PC-3 (cell line): ENCODE results near the gene FN1. TPM values are rescaled to one million over a fixed set of nuclear protein-coding genes. Genes with fewer than 3 reads are reported as not detected.

ENCODE experiments used
- ATAC-seq: fragments of 200-7000 bp; cut with Tn5 transposase; 2 replicates; pipeline ENCODE4 v1.9.1; 2020; ENCODE audit warnings: mild to moderate bottlenecking, moderate library complexity
- Bru-seq: library from RNA; stranded (reverse); fragments of 400-500 nt; gene quantifications from one replicate; lab custom pipeline; 2021; lab: Mats Ljungman, UMichigan
- BruChase-seq, 2 experiments: library from RNA; stranded (reverse); fragments of 400-500 nt; gene quantifications; one replicate each; lab custom pipeline; 2021; lab: Mats Ljungman, UMichigan
- BruUV-seq: library from RNA; stranded (reverse); fragments of 400-500 nt; replicated peaks from 2 replicates; lab custom pipeline; 2021; lab: Mats Ljungman, UMichigan
- CTCF ChIA-PET: fragments of 300-600 bp; sonication (Branson Sonifier 250); formaldehyde crosslinking; loops from one replicate; lab custom pipeline; 2022; ENCODE audit warnings: antibody characterized with exemption; lab: Charles Lee
- POLR2A ChIA-PET: fragments of 300-600 bp; sonication (Branson Sonifier 250); formaldehyde crosslinking; loops from one replicate; lab custom pipeline; 2022; ENCODE audit warnings: antibody characterized with exemption; ENCODE audit not compliant: unreplicated experiment; lab: Charles Lee
- DNase-seq: peaks from one replicate; pipeline ENCODE4 v3.0.0-alpha.2; 2015
- H2AFZ ChIP-seq: fragments of 300-600 bp; sonication (generic); 2 replicates; pipeline ENCODE4 v1.6.0; 2016; ENCODE audit warnings: antibody characterized with exemption, low read length
- H3F3A ChIP-seq: fragments of 300-600 bp; sonication (generic); one replicate; pipeline ENCODE4 v1.6.0; 2017; ENCODE audit warnings: antibody characterized with exemption, low read length, control low read depth, mild to moderate bottlenecking; ENCODE audit not compliant: unreplicated experiment
- H3K27ac ChIP-seq: fragments of 300-600 bp; sonication (generic); 2 replicates; pipeline ENCODE4 v1.5.1; 2016; ENCODE audit warnings: mild to moderate bottlenecking, low read length
- H3K27me3 ChIP-seq: fragments of 300-600 bp; sonication (generic); 2 replicates; pipeline ENCODE4 v1.6.1; 2016; ENCODE audit warnings: low read length, mixed read lengths
- H3K36me3 ChIP-seq: fragments of 300-600 bp; sonication (generic); 2 replicates; pipeline ENCODE4 v1.6.1; 2016; ENCODE audit warnings: low read depth, mixed run types, low read length, mixed read lengths
- H3K4me1 ChIP-seq: fragments of 300-600 bp; sonication (generic); 2 replicates; pipeline ENCODE4 v1.5.1; 2016; ENCODE audit warnings: low read length; ENCODE audit not compliant: insufficient read depth
- H3K4me2 ChIP-seq: fragments of 300-600 bp; sonication (generic); 2 replicates; pipeline ENCODE4 v1.6.0; 2016; ENCODE audit warnings: low read length
- H3K4me3 ChIP-seq: fragments of 300-600 bp; sonication (generic); 2 replicates; pipeline ENCODE4 v1.5.1; 2016; ENCODE audit warnings: mild to moderate bottlenecking, low read length, mixed read lengths
- H3K79me2 ChIP-seq: fragments of 300-600 bp; sonication (generic); 2 replicates; pipeline ENCODE4 v1.6.1; 2017; ENCODE audit warnings: low read length, mixed read lengths
- H3K9ac ChIP-seq: fragments of 300-600 bp; sonication (generic); 2 replicates; pipeline ENCODE4 v1.6.0; 2016; ENCODE audit warnings: mild to moderate bottlenecking, low read length
- H3K9me2 ChIP-seq: fragments of 300-600 bp; sonication (generic); replicated peaks from 2 replicates; pipeline ENCODE4 v1.6.1; 2016; ENCODE audit warnings: mixed run types, low read length, mixed read lengths
- H3K9me3 ChIP-seq: fragments of 300-600 bp; sonication (generic); 2 replicates; pipeline ENCODE4 v1.6.1; 2016; ENCODE audit warnings: low read length, mixed read lengths
- H4K20me1 ChIP-seq: fragments of 300-600 bp; sonication (generic); 2 replicates; pipeline ENCODE4 v1.6.1; 2016; ENCODE audit warnings: low read length, mixed read lengths
- EZH2 ChIP-seq: fragments of 300-600 bp; sonication (generic); IDR thresholded peaks from one replicate; pipeline ENCODE4 v1.6.1; 2017; ENCODE audit warnings: antibody characterized with exemption, mild to moderate bottlenecking, low read length; ENCODE audit not compliant: unreplicated experiment
- EZH2phosphoT487 ChIP-seq: fragments of 300-600 bp; sonication (generic); IDR thresholded peaks from 2 replicates; pipeline ENCODE4 v1.6.1; 2018; ENCODE audit warnings: mild to moderate bottlenecking, antibody characterized with exemption, low read length, borderline replicate concordance
- intact Hi-C: fragments of 100-400 bp; cut with micrococcal nuclease; formaldehyde crosslinking; loops from 2 replicates; pipeline ENCODE4 v1.9.0; 2023
- long read RNA-seq: library from polyadenylated mRNA; unstranded; transcript quantifications from one replicate; pipeline ENCODE4 v2.0.0, GENCODE V29; 2021; ENCODE audit not compliant: unreplicated experiment
- total RNA-seq: library from RNA; depleted of rRNA; stranded (reverse); fragments of >200 nt; gene quantifications from 2 replicates; pipeline ENCODE4 v1.2.3, GENCODE V29; 2014; rRNA removed
- TF ChIP-seq, protein P1 (sequence below): fragments of 300-600 bp; sonication (generic); conservative IDR thresholded peaks from 2 replicates; pipeline ENCODE4 v1.5.1; 2017; ENCODE audit warnings: antibody characterized with exemption, low read depth, mild to moderate bottlenecking, low read length

Gene FN1
- 220 and 248 TPM in 2 replicates for total RNA-seq
- percentile 89 among the genes with signal in this experiment for Bru-seq, nascent RNA
- BruChase-seq, experiment 1, labeled RNA remaining after a 6-hour chase: percentile 87 among the genes with signal in this experiment
- percentile 94 among the genes with signal in this experiment for BruChase-seq, experiment 2, labeled RNA remaining after a 2-hour chase
- long read RNA-seq, full-length matches to known transcripts: 90 of 778 reads
- long read RNA-seq, partial matches to known transcripts: 632 of 778 reads
- long read RNA-seq, other reads (novel, unspliced or antisense): 56 of 778 reads

DNA sequence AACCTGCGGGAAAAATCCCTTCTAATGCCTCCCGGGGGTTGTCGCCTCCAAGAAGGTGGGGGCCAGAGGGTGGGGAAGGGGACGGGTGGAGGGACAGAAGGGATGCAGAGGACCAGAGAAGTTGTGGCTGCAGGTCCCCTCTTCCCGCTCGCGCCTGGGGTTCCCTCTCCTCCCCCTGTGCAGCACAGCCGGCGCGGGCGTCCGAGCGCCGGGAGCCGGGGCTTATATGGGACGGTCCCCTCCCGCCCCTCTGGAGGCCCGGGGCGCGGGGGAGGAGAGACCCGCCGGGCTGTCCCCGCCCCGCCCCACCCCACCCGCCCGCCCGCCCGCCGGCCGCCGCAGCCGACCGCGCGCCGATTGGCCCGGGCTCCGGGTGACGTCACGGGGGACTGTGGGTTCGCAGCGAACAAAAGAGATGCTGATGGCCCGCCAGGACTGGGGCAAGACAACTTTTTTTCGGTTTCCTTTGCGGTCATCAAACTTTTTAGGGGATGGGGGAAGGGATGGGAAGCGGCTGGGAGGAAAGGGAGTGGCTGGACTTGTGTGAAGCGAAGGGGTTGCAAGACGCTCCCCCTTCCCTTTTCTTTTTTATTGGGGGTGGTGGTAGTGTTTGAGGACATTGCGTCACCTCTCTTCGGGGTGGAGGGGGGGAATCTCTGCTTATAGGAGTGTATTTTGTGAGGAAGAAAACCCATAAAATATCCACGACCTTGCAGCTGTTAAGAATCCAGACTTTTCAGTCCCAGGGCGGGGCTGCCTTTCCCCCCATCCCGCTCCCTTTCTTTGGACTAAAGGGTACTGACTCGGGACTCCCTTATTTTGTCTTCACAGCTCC is at the start of gene FN1:
FN1 (minus strand) TSS at position 199 of the 835 bp plus-strand sequence. CDS start 266 bp downstream, outside the sequence.
- Histone ChIP-seq H3K27me3 (no peaks in the 10 kb centered on the region), H3K9me3 (no peaks in the 10 kb centered on the region), H3K36me3 (peaks cover 14% of the 10 kb centered on the region; the same call in 1 of the 2 replicates), H3K9ac (peak within 1 kb of the TSS; percentile 87), H4K20me1 (no peaks in the 10 kb centered on the region), H3K4me1 (peaks cover 38% of the 10 kb centered on the region), H3K4me2 (peak within 1 kb of the TSS; percentile 99), H3F3A (no peaks in the 10 kb centered on the region), H3K79me2 (peaks cover 13% of the 10 kb centered on the region), H3K27ac (peak within 1 kb of the TSS; percentile 82), H3K9me2 (no peaks in the 10 kb centered on the region), H3K4me3 (peak within 1 kb of the TSS; percentile 97), H2AFZ (peak within 1 kb of the TSS; percentile 97)
- no TSS peak for BruUV-seq
- intact Hi-C loops: loop anchor here (1.0 to 5.0 kb wide), 6 partner anchors 25 to 486 kb away; no protein-coding TSS in a partner anchor
- ATAC-seq (peak; percentile 59), DNase-seq (peak; percentile 82)
- TF ChIP-seq EZH2phosphoT487 (no peak), EZH2 (no peak)
- TF ChIP-seq, protein P1, sequence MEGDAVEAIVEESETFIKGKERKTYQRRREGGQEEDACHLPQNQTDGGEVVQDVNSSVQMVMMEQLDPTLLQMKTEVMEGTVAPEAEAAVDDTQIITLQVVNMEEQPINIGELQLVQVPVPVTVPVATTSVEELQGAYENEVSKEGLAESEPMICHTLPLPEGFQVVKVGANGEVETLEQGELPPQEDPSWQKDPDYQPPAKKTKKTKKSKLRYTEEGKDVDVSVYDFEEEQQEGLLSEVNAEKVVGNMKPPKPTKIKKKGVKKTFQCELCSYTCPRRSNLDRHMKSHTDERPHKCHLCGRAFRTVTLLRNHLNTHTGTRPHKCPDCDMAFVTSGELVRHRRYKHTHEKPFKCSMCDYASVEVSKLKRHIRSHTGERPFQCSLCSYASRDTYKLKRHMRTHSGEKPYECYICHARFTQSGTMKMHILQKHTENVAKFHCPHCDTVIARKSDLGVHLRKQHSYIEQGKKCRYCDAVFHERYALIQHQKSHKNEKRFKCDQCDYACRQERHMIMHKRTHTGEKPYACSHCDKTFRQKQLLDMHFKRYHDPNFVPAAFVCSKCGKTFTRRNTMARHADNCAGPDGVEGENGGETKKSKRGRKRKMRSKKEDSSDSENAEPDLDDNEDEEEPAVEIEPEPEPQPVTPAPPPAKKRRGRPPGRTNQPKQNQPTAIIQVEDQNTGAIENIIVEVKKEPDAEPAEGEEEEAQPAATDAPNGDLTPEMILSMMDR: no peak
- CTCF ChIA-PET: no interaction called here
- POLR2A ChIA-PET: interaction anchor here (0.5 to 0.8 kb wide), 3 partner anchors 13 to 86 kb away, joined by 3 to 5 read pairs (median 3); no protein-coding TSS in a partner anchor

DNA sequence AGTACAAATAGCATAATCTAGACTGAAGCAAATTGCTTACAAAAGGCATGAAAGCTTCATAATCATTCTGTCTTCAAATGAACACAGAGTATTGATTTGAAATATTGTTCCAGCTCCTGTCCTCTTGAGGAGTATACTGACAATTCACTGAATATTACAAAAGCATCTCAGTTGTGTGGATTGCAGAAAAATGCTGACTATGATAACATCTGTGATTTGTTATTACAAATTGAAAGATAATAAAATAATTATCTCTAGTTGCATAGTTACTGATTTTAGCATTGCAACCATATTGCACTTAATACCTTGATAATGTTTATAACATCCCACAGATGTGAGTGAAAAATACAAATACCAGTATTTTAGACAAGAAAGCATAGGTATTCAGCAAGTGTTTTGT is 49.2 kb upstream of the FN1 start:
- no peak for DNase-seq
- Histone ChIP-seq H3F3A (no peaks in the 10 kb centered on the region), H3K27ac (no peak overlapping the region), H4K20me1 (no peaks in the 10 kb centered on the region), H3K27me3 (no peaks in the 10 kb centered on the region), H3K4me3 (no peak overlapping the region), H3K4me1 (no peaks in the 10 kb centered on the region), H3K4me2 (no peak overlapping the region), H3K36me3 (no peaks in the 10 kb centered on the region), H3K9me3 (no peaks in the 10 kb centered on the region), H3K79me2 (no peaks in the 10 kb centered on the region), H3K9me2 (no peaks in the 10 kb centered on the region), H2AFZ (no peak overlapping the region), H3K9ac (no peak overlapping the region)
- TF ChIP-seq, protein P1: no peak
- TF ChIP-seq EZH2phosphoT487 (no peak), EZH2 (no peak)
- ChIA-PET CTCF (no interaction called here), POLR2A (no interaction called here)
- intact Hi-C loops: no loop called here
- no TSS peak for BruUV-seq
- no peak for ATAC-seq
